WI38 (cell line): ENCODE data around the gene CCDC92B.

Experiments used
- H3K4me3 ChIP-seq: 2 replicates; pipeline ENCODE4 v1.5.1; 2011; ENCODE audit warnings: low read depth, mild to moderate bottlenecking, control low read depth, low read length
- TF ChIP-seq, protein P1 (sequence below): IDR thresholded peaks from 2 replicates; pipeline ENCODE4 v1.5.1; 2012; ENCODE audit warnings: low read depth, mild to moderate bottlenecking, control low read depth, low read length

Gene CCDC92B

DNA sequence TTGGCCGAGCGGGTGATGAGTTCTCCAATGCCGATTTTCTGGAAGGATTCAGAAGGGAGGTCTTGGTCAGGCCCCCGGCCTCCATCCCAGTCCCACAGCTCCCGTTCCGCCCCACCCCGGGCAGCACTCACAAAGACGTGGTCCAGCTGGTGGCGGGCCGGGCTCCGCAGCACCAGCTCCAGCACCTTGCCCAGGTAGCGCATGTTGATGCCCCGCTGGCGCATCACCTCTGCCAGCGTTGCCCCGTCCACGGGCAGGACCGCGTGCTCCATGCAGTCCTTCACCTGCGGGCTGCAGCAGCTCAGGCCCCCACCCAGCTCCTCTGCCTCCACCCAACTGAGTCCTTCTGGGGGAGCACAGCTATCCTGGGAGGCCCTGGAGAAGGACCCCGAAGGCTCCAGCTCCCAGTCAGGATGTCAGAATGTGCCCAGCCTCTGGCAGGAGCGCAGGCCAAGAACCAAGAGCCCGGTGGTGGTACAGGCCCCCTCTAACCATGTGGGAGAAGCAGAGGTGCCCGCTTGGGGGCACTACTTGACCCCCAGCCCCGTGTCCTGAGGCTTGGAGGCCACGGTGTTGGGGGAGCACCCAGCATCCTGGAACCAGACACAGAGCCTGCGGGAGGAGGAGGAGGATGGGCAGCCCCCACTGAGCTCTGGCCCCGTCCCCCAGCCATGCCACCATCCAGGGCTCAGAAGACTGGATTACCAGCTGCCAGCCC, 54.0 kb downstream of the CCDC92B start:
- TF ChIP-seq, protein P1, sequence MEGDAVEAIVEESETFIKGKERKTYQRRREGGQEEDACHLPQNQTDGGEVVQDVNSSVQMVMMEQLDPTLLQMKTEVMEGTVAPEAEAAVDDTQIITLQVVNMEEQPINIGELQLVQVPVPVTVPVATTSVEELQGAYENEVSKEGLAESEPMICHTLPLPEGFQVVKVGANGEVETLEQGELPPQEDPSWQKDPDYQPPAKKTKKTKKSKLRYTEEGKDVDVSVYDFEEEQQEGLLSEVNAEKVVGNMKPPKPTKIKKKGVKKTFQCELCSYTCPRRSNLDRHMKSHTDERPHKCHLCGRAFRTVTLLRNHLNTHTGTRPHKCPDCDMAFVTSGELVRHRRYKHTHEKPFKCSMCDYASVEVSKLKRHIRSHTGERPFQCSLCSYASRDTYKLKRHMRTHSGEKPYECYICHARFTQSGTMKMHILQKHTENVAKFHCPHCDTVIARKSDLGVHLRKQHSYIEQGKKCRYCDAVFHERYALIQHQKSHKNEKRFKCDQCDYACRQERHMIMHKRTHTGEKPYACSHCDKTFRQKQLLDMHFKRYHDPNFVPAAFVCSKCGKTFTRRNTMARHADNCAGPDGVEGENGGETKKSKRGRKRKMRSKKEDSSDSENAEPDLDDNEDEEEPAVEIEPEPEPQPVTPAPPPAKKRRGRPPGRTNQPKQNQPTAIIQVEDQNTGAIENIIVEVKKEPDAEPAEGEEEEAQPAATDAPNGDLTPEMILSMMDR, result no peak
- no peak overlapping the region for H3K4me3 ChIP-seq

DNA sequence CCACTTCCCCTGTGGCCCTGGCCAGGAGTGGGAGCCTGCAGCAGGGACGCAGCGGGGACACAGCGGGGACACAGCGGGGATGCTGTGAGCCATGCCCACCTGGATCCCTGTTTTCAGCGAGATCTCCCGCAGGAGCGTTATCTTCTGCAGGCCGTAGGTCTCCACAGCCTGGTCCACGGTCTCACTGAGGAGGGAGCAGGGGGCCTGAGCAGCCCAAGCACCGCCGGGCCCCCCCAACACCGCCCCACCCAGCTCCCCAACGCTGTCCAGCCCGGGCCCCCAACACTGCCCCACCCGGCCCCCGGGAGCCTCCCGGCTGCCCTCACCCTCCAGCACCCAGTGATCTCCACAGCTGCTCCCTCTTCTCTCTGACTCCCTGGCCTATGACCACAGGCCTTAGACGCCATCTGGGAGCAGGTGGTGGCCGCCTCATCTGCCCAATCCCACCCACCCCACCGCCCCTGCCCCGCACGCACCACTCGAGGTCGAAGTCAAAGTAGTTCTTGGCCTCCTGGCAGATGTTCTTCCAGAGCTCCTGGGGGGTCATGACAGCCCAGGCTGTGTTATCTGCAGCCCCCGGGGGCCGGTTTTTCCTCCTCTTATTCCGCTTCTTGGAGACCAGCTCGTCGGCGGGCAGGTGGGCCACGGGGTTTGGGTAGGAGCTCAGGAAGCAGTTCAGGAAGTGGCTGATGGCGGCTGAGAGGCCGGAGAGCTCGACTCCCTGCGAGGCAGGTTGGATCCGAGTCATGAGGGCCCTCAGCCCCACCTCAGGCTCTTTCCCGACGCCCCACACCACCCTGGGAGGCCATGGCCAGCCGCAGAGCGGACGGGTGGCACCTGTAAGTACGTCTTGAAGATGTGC, 54.8 kb downstream of the CCDC92B start:
- H3K4me3 ChIP-seq, result no peak overlapping the region
- TF ChIP-seq, protein P1, result no peak

DNA sequence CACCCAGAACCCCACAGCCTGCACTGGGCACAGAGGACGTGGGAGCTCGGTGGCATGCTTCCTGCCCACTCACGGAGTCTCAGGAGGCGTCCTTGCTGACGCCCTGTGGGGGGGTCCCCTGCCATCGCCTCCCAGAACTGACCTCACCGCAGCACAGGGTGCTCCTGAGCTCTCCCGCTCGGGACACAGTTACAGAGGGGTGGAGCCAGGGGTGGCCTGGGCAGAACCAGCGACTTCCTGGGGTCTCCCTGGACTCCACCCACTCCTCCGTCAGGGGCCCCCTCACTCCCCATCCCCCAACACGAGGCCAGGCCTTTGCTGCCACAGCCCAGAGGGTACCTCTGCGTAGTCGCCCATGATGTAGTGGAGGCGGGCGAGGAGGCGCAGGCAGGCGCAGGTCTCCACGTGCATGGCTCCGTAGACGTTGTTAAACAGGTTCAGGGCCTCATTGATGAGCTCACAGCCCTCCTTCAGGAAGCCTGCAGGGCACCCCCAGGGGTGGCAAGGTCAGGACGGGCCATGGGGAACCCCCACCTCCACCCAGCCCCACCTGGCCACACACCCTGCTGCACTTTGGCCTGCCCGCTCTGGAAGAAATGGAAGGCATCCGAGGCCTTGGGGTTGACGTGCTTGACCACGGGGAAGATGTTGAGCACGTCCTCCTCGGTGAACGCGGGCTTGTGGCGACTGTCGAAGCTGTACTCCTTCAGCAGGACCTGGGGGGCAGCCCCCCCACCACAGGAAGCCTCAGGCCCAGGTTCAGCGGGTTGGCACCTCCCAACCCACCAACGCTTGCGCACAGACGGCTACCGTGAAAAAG, 55.7 kb downstream of the CCDC92B start:
- TF ChIP-seq, protein P1, result no peak
- H3K4me3 ChIP-seq, result no peak overlapping the region

DNA sequence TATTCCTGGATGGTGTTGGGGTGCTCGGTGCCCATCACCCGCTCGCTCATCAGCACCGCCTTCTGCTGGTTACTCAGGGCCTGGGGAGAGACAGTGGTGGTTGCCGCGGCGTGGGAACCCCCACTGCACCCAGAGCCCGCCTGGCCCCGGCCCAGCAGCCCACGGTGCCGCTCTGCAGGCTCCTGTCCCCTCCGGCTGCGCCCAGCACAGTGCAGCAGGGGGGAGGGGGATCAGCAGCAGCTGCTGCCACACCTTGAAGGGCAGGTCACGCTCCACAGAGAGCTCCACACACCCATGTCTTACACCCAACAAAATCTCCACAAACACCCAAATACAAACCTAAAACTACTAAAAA, 56.7 kb downstream of the CCDC92B start:
- H3K4me3 ChIP-seq, result no peak overlapping the region
- TF ChIP-seq, protein P1, result no peak

DNA sequence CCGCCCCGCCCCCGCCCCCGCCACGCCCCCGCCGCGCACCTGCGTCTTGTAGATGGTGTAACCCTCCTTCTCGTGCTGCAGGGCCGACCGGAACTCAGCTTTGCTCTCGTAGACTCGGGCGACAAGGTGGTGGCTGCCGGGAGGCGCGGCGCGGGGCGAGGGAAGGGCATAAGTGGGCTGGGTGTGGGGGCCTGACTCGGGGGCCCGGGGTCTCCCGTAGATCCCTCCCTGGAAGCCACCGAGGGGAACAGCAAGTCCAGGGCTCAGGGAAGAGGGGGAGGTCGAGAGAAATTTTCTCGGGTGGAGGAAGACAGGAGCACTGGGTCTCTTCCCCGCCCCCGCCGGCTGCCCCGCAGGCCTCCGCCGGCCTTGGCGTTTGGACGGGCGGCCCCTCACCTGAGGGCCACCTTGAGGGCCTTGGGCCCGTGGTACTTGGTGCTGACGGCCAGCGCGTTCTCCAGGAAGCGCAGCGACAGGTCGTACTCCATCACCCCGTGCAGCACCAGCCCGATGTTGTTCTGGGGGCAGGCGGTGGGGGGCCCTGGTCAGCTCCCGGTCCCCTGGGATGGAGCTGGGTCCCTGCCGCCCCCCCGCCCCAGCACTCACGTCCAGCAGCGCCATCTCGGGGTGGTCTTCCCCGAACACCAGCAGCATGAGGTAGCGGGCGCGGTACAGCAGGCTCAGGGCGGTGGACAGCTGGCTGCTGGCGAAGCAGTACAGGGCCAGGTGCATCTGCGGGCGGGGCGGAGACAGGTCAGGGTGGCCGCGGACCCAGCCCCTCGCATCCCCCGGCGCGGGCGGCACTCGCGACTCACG, 57.3 kb downstream of the CCDC92B start:
- TF ChIP-seq, protein P1, result no peak
- H3K4me3 ChIP-seq, result no peak overlapping the region

DNA sequence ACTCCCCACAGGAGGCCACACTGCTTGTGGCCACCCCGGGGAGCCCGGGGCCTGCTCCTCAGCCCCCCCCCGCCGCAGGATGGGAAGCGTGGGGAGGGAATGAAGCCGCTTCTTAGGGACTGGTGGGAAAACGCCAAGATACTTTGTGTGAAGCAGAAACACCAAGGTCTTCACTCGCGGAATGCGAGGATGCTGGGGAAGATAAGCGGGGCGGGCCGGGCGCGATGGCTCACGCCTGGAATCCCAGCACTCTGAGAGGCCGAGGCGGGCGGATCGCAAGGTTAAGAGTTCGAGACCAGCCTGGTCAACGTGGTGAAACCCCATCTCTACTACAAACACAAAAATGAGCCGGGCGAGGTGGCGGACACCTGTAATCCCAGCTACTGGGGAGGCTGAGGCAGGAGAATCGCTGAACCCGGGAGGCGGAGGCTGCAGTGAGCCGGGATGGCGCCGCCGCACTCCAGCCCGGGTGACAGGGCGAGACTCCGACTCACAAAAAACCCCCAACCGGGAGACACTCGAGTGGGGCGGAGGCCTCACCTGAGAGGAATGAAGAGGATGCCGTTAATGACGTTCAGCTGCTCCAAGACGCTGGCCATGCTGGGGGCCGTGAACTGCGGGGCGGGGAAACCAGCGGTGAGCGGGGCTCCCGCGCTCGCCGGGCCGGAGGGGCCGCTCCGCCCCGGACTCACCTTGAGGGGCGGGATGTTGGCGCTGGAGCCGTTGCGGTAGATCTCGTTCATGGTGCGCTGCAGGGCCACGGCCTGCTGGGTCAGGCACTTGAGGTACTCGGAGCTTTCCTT, 58.2 kb downstream of the CCDC92B start:
- TF ChIP-seq, protein P1, result no peak
- no peak overlapping the region for H3K4me3 ChIP-seq
